GM21786 (cell line): ENCODE results near the gene SLC6A4.
"Not testable (repeated sequence)": the region's sequence is repeated elsewhere in the genome, so short reads cannot be mapped to it uniquely, and the experiment has no call there.

Experiments
- ATAC-seq: cut with Tn5 transposase; IDR thresholded peaks from one replicate; pipeline ENCODE4 v1.9.1; 2021; ENCODE audit not compliant: unreplicated experiment

Gene SLC6A4

DNA sequence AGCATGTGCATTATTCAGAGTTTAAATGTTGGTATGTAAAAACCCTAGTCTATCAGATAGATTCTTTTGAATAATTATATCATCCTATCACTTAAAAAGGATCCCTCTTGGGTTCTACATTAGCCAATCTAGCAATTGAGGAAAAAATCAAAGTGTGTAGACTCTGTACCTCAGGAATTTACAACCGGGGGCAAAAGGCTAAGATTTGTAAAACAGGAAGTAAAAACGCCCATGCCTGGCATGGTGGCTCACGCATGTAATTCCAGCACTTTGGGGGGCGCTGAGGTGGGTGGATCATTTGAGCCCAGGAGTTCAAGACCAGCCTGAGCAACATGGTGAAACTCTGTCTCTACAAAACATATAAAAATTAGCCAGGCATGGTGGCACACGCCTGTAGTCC, 58.6 kb downstream of the SLC6A4 start:
- ATAC-seq: no peak

DNA sequence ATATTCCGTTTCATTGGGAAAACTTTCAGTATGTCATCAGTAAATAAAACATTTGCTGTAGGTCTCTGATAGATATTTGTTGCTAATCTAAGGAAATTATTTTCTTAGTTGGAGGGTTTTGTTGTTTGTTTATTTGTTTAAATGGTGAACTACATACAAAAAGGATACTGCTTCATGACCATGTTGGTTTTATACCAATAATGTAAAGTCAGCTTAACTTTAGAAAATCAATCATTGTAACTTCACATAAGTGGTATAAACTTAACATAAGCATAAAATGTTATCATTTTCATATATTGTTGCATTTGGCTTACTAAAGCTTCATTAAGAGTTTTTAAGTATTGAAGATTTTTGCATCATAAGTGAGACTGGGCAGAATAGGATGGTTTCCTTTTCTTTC, 60.9 kb downstream of the SLC6A4 start:
- no peak for ATAC-seq

DNA sequence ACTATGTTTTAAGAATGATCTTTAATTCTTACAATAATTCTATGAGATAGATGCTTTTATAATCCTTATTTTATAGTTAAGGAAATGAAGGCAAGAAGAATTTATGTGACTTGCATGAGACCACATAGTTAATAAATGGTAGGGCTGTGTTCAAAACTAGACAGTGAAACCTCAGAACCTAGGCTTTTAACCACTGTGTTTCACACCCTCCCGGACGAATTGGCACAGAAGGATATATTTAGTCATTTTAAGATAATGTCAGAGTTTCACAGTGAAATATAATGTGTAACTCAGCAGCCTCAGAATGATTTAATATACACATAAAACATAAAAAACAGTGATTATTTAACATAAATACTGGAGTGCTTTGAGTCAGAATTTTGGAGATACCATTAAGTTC, 61.8 kb downstream of the SLC6A4 start:
- ATAC-seq: no peak

DNA sequence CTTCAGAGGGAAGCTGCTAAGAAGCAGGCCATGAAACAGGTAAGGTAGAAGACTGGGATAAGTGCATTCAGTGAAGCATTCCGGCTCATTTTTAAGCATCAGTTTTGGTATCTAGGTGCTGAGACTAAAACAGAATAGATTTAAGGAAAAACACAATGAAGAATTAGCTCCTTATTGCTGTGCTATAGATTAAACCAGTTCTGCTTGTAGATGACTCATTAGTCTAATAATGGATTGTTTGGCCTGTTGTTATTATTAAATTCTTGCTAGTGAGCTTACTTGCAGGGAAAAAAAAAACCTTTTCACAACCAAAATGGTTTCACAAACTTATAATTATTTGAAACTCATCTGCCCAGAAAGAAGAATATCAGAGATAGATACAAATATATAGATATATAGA, 62.9 kb downstream of the SLC6A4 start:
- no peak for ATAC-seq

DNA sequence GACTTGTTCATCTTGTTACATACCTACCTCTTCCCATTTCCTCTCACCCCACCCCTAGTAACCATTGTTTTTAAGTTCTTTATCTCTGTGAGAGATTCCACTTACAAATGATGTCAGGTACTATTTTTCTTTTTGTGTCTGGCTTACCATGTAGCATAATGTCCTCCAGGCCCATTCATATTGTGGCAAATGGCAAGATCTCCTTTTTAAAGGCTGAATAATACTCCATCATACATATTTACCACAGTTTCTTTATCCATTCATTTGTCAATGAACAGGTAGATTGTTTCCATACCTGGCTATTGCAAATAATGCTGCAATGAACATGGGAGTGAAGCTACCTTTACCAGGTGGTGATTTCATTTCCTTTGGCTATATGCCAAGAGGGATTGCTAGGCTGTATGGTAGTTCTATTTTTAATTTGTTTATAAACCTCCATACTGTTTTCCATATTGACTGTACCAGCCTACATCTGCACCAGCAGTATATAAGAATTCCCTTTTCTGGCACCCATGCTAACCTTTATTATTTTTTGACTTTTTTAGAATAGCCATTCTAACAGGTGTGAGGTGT, 65.0 kb downstream of the SLC6A4 start:
- no peak for ATAC-seq

DNA sequence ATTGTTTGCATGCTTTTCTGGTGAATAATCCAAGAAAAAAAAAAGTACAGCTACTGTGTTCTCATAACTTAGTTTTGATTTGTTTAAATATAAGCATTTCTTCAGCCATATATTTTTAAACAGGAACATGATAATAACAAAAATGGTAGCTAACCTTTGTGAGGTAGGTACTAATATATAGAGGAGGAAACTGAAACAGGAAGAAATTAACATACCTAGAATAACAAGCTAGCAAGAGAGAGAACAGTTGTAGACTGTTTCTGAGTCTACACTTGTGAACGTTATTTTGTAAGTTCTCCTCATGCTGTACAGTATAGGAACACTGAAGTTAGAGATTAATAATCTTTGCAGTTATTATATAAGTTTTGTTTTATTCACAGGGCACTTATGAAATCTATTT, 69.5 kb downstream of the SLC6A4 start:
- ATAC-seq: no peak

DNA sequence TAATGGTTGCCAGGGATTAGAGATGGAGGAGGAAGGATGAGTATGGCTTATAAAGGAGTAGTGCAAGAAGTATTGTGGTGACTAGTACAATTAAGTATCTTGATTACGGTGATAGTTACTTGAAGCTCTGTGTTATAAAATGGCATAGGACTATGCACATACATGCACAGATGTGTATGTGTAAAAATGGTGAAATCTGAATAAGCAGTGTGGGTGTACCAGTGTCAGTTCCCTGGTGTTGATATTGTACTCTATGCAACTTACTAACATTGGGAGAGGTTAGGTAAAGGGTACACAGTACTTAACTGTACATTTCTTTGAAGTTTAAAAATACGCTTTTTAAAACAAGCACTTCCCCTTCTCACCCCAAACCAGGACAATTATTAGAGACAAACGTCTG, 70.3 kb downstream of the SLC6A4 start:
- no peak for ATAC-seq

DNA sequence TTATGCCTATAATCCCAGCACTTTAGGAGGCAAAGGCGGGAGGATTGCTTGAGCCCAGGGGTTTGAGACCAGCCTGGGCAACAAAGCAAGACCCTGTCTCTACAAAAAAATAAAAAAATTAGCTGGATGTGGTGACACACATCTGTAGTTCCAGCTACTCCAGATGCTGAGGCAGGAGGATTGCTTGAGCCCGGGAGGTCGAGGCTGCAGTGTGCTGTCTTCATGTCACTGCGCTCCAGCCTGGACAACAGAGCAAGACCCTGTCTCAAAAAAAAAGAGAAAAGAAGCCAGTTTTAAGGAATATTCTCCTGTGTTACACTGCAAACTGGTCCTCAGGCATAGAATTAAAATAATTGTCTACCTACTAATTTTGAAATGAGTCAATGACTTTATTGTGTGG, 71.0 kb downstream of the SLC6A4 start:
- no peak for ATAC-seq

DNA sequence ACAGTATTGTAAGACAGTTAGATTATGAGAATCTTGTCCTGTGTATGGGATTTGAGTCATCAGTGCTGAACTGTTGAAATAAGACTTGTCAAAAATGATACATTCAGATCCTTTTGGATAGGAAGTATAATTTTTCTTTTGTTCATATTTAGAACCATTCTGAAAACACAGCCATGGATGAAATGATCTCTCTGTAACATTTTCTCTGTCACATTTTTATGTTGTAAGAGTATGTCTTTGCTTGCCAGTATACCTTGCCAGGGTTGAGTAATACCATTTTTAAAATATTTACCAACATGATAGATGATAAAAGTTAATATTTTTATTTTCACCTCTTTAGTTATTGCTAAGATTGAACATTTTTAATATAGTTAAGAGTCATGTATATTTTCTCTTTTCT, 73.9 kb downstream of the SLC6A4 start:
- no peak for ATAC-seq

DNA sequence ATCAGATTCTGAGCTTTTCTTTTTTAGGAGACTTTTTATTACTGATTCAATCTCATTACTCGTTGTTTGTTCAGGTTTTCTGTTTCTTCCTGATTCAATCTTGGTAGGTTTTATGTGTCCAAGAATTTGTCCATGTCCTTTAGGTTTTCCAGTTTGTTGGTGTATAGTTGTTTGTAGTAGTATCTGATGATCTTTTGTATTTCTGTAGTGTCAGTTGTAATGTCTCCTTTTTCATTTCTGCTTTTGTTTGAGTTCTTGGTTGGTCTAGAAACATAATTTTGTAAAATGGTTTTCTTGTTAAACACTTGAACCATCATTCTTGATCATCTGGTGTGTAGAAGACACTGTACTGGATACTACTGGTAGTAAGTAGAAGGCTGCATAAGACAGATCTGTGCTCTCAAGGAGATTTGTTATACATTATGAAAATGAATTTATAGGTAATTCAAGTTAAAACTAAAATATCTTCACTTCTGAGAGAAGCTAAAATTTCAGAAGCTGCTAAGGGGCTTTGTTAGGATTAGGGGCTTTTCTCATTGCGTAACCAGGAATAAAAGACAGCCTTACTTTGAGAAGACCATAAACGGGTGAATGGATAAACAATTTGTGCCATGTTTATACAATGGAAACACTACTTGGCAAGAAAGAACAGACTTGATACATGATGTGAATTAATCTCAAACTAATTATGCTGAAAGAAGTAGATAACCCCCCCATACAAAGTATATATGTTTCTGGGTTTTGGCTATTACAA, 74.9 kb downstream of the SLC6A4 start:
- ATAC-seq: no peak

DNA sequence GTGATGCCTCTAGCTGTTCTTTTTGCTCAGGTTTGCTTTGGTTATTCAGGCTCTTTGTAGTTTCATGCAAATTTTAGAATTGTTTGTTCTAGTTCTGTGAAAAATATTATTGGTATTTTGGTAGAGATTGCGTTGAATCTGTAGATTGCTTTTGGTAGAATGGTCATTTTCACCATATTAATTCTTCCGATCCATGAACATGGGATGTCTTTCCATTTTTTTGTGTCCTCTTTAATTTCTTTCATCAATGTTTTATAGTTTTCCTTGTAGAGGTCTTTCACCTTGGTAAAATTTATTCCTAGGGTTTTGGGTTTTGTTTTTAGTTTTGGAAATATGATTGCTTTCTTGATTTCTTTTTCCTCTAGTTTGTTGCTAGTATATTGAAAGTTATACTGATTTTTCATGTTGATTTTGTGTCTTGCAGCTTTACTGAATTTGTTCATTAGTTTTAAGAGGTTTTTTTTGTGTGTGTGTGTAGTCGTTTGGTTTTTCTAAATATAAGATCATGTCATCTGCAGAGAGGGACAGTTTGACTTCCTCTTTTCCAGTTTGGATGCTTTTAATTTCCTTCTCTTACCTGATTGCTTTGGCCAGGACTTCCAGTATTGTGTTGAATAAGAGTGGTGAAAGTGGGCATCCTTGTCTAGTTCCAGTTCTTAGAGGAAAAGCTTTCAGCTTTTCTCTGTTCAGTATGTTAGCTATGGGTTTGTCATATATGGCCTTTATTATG, 76.4 kb downstream of the SLC6A4 start:
- ATAC-seq: no peak

DNA sequence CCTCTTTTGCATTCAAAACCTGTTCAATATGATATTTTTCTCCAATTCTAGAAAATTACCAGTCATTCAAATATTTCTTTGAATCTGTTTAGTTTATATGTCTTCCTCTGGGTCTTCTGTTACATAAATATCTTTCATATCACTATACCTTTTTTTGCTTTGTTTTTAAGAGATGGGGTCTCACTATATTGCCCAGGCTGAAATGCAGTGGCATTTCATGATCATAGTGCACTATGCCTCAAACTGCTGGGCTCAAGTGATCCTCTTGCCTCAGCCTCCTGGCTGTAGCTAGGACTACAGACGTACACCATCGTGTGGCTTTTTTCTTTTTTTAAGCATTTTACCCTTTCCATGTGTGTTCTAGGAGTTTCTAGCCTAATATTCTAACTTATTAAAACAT, 80.1 kb downstream of the SLC6A4 start:
- ATAC-seq: no peak

DNA sequence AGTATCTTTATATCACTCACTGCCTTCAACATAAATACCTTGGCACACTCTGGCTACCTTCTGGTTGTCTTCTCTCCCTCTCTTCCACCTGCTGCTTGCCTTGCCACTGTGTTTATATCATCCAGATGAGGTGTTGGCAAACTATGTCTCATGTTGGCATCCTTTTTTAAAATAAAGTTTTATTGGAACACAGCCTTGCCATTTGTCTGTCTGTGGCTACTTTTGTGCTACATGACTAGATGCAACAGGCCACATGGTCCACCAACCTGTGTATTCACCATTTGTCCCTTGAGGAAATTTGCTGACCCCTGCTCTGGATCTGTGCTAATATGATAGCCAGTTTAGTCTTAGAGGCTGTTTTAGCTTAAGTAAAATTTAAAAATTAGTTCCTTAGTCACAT, 82.0 kb downstream of the SLC6A4 start:
- ATAC-seq: no peak

DNA sequence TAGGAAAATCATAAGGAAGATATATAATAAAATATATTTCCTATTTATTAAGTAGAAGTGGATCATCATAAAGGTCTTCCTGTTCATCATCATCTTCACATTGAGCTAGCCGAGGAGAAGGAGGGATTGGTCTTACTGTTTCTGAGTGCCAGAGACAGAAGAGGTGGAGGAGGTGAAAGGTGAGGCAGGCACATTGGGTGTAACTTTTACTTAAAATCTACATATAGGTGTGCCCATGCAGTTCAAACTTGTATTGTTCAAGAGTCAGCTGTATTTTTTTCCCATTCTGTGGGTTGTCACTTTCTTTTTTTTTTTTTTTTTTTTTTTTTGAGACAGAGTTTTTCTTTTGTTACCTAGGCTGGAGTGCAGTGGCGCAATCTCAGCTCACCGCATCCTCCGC, 84.0 kb downstream of the SLC6A4 start:
- ATAC-seq: no peak

DNA sequence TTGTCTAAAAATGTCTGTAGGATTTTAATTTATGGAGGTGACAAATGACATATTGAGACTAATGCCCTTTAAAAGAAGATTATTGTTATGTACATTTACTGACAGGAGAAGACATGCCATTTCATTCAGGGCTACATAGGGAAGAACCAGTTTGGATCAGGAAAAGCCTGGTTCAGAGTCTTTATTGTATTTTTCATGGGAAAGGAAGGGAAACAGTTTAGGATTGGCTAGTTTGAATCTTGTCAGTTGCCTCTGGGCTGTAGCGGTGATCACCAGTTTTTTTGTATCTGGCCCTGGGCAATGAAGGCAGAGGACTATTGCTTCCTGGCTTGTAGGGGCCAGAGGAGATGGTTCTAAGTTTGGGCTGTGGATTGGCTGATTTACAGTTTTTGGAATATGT, 87.1 kb downstream of the SLC6A4 start:
- ATAC-seq: no peak

DNA sequence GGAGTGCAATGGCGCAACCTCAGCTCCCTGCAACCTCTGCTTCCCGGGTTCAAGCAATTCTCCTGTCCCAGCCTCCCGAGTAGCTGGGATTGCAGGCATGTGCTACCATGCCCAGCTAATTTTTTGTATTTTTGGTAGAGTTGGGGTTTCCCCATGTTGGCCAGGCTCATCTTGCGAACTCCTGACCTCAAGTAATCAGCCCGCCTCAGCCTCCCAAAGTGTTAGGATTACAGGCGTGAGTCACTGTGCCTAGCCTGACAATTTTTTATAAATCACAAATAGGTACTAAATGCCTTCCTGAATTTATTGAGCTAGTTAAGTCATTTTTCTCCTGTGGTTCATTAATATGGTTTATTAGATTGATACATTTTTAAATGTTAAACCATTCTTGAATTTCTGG, 87.6 kb downstream of the SLC6A4 start:
- ATAC-seq: not testable (repeated sequence)
